CD4-positive, alpha-beta T cell (primary cell): ENCODE data around the gene CASP2. TPM values are rescaled to one million over a fixed set of nuclear protein-coding genes. Genes with fewer than 3 reads are reported as not detected.

Source experiments
- ATAC-seq: fragments of 200-7000 bp; cut with Tn5 transposase; one replicate; pipeline ENCODE4 v1.10.0; 2022; ENCODE audit warnings: mild to moderate bottlenecking; ENCODE audit not compliant: poor library complexity
- CTCF ChIA-PET: fragments of 350-600 bp; sonication (Branson Sonifier 250); formaldehyde crosslinking; loops from one replicate; lab custom pipeline; 2021; ENCODE audit warnings: antibody characterized with exemption, inconsistent platforms; lab: Charles Lee
- POLR2A ChIA-PET: fragments of 350-600 bp; sonication (Branson Sonifier 250); formaldehyde crosslinking; loops from one replicate; lab custom pipeline; 2021; ENCODE audit warnings: antibody characterized with exemption, inconsistent platforms; lab: Charles Lee
- DNase-seq, 14 experiments: peaks; one replicate each; pipeline ENCODE4 v3.0.0-alpha.2; 2013 to 2020; ENCODE audit warnings: mixed read lengths in 2 of 14
- H3K27ac ChIP-seq, 2 donors: one replicate each; pipeline versions ENCODE4 v1.5.1 to v1.7.0; 2013; ENCODE audit warnings: low read length in 2 of 2, low read depth in 1 of 2, mild to moderate bottlenecking in 1 of 2
- H3K27me3 ChIP-seq, 2 experiments: 1 replicate in 1 of 2; 2 replicates in 1 of 2; pipeline versions ENCODE4 v1.6.1 to v1.7.0; 2013; ENCODE audit warnings: low read length in 2 of 2, control low read depth in 1 of 2, mild to moderate bottlenecking in 1 of 2, moderate library complexity in 1 of 2; ENCODE audit not compliant: insufficient read depth in 2 of 2, control insufficient read depth in 1 of 2
- H3K36me3 ChIP-seq: one replicate; pipeline ENCODE4 v1.6.1; 2013; ENCODE audit warnings: low read length, control low read depth; ENCODE audit not compliant: insufficient read depth
- H3K4me1 ChIP-seq: one replicate; pipeline ENCODE4 v1.6.1; 2013; ENCODE audit warnings: low read length, control low read depth; ENCODE audit not compliant: insufficient read depth
- H3K4me3 ChIP-seq: one replicate; pipeline ENCODE4 v1.5.1; 2013; ENCODE audit warnings: mild to moderate bottlenecking, low read length, moderate library complexity
- H3K9me3 ChIP-seq, 2 experiments: 1 replicate in 1 of 2; 2 replicates in 1 of 2; pipeline versions ENCODE4 v1.6.1 to v1.7.0; 2013; ENCODE audit warnings: low read length in 2 of 2, mild to moderate bottlenecking in 2 of 2, control low read depth in 1 of 2, moderate library complexity in 1 of 2; ENCODE audit not compliant: control insufficient read depth in 1 of 2, insufficient read depth in 1 of 2
- H3K27ac Mint-ChIP-seq: one replicate; pipeline ENCODE4 v1.8.0; 2020; ENCODE audit warnings: mixed read lengths
- H3K27me3 Mint-ChIP-seq: one replicate; pipeline ENCODE4 v1.8.0; 2021; ENCODE audit warnings: mixed read lengths
- H3K36me3 Mint-ChIP-seq: one replicate; pipeline ENCODE4 v1.8.0; 2021; ENCODE audit warnings: low read depth, mixed read lengths
- H3K4me1 Mint-ChIP-seq: one replicate; pipeline ENCODE4 v1.8.0; 2021; ENCODE audit warnings: low read depth, mixed read lengths
- H3K4me3 Mint-ChIP-seq: one replicate; pipeline ENCODE4 v1.8.0; 2020; ENCODE audit warnings: mild to moderate bottlenecking, mixed read lengths
- H3K9me3 Mint-ChIP-seq: one replicate; pipeline ENCODE4 v1.8.0; 2020; ENCODE audit warnings: mixed read lengths
- CTCF ChIP-seq: fragments of 200-600 bp; IDR thresholded peaks from one replicate; pipeline ENCODE4 v1.8.0; 2022; ENCODE audit warnings: antibody characterized with exemption, mild to moderate bottlenecking
- intact Hi-C, 2 experiments: fragments of 100-400 bp; cut with DNase I in 1 of 2; cut with micrococcal nuclease in 1 of 2; formaldehyde crosslinking; loops; one replicate each; pipeline versions ENCODE4 v1.15.1 to v1.9.0; 2023 to 2025; cut with DNase I, micrococcal nuclease
- total RNA-seq, 174 experiments: library from RNA in 2 of 174; stranded (reverse) in 2 of 174; gene quantifications; one replicate each; pipeline ENCODE4 v1.2.3 and lab custom pipeline; 2021 to 2026

The CASP2 gene
- total RNA-seq, 2 experiments from 2014 or later: 19.1 to 21.9 TPM

GRCh38 chr7:143329471-143330170 is 41.5 kb downstream of the CASP2 start:
- Histone ChIP-seq H3K4me3 (no peak overlapping the region), H3K36me3 (no peaks in the 10 kb centered on the region), H3K4me1 (no peaks in the 10 kb centered on the region), H3K27me3 (no peaks in the 10 kb centered on the region), H3K27ac (no peak overlapping the region), H3K9me3 (no peaks in the 10 kb centered on the region)
- ChIA-PET CTCF (interaction anchor here (0.7 kb wide), 1 partner anchor 1084 kb away, joined by 3 read pairs; no protein-coding TSS in a partner anchor), POLR2A (no interaction called here)
- no peak overlapping the region for H3K27ac Mint-ChIP-seq
- peaks cover 4% of the 10 kb centered on the region for H3K27me3 Mint-ChIP-seq
- ATAC-seq: no peak
- H3K4me1 Mint-ChIP-seq: peaks cover 9% of the 10 kb centered on the region
- H3K36me3 Mint-ChIP-seq: no peaks in the 10 kb centered on the region
- no peaks in the 10 kb centered on the region for H3K9me3 Mint-ChIP-seq
- intact Hi-C loops: no loop called here
- DNase-seq: no peak
- H3K4me3 Mint-ChIP-seq: no peak overlapping the region
- no peak for TF ChIP-seq CTCF

GRCh38 chr7:143331179-143331801 is 43.1 kb downstream of the CASP2 start:
- H3K27me3 ChIP-seq: no peaks in the 10 kb centered on the region
- H3K4me3 Mint-ChIP-seq: no peak overlapping the region
- H3K27ac ChIP-seq: no peak overlapping the region
- no peaks in the 10 kb centered on the region for H3K9me3 ChIP-seq
- no peaks in the 10 kb centered on the region for H3K36me3 Mint-ChIP-seq
- H3K4me3 ChIP-seq: no peak overlapping the region
- no peaks in the 10 kb centered on the region for H3K9me3 Mint-ChIP-seq
- CTCF ChIA-PET: interaction anchor here (0.8 kb wide), 1 partner anchor 116 kb away, joined by 3 read pairs; no protein-coding TSS in a partner anchor
- H3K27me3 Mint-ChIP-seq: peaks cover 4% of the 10 kb centered on the region
- H3K27ac Mint-ChIP-seq: no peak overlapping the region
- intact Hi-C loops: no loop called here
- H3K4me1 ChIP-seq: no peaks in the 10 kb centered on the region
- DNase-seq (no peak), ATAC-seq (no peak)
- no peak for TF ChIP-seq CTCF
- POLR2A ChIA-PET: no interaction called here
- no peaks in the 10 kb centered on the region for H3K4me1 Mint-ChIP-seq
- H3K36me3 ChIP-seq: no peaks in the 10 kb centered on the region

- intact Hi-C loops: no loop called here
- DNase-seq: no peak
- Histone ChIP-seq H3K27ac (no peak overlapping the region), H3K27me3 (no peaks in the 10 kb centered on the region), H3K36me3 (no peaks in the 10 kb centered on the region), H3K9me3 (no peaks in the 10 kb centered on the region), H3K4me1 (no peaks in the 10 kb centered on the region), H3K4me3 (no peak overlapping the region)
- no peak overlapping the region for H3K27ac Mint-ChIP-seq
- H3K4me3 Mint-ChIP-seq: no peak overlapping the region
- no peaks in the 10 kb centered on the region for H3K4me1 Mint-ChIP-seq
- TF ChIP-seq CTCF: no peak
- ChIA-PET POLR2A (no interaction called here), CTCF (interaction anchor here (1.4 kb wide), 1 partner anchor 94 kb away, joined by 4 read pairs; no protein-coding TSS in a partner anchor)
- ATAC-seq: no peak
- H3K36me3 Mint-ChIP-seq: no peaks in the 10 kb centered on the region
- peaks cover 19% of the 10 kb centered on the region for H3K27me3 Mint-ChIP-seq
- H3K9me3 Mint-ChIP-seq: no peaks in the 10 kb centered on the region
Measured at GRCh38 chr7:143334244-143334643, 46.1 kb downstream of the CASP2 start.
